GM12878 (cell line): Measurements from ENCODE around the gene C15orf61. TPM values are rescaled to one million over a fixed set of nuclear protein-coding genes. Genes with fewer than 3 reads are reported as not detected.

ENCODE experiments used
- ATAC-seq: fragments of 200-7000 bp; cut with Tn5 transposase; 3 replicates; pipeline ENCODE4 v1.9.1; 2020; ENCODE audit warnings: mild to moderate bottlenecking, moderate library complexity
- BruUV-seq: library from RNA; stranded (reverse); fragments of 400-500 nt; replicated peaks from 2 replicates; lab custom pipeline; 2021; lab: Mats Ljungman, UMichigan
- CTCF ChIA-PET: fragments of 300-600 bp; sonication (Branson Sonifier 250); formaldehyde crosslinking; extraction: SDS; loops from one replicate; lab custom pipeline; 2021; ENCODE audit warnings: inconsistent platforms; lab: Yijun Ruan, JAX
- POLR2A ChIA-PET: fragments of 350-600 bp; formaldehyde crosslinking; extraction: SDS; loops from one replicate; lab custom pipeline; 2021; ENCODE audit warnings: inconsistent platforms; lab: Charles Lee
- RAD21 ChIA-PET: fragments of 300-600 bp; sonication (Branson Sonifier 250); formaldehyde crosslinking; loops from one replicate; lab custom pipeline; 2023; ENCODE audit warnings: antibody characterized with exemption; ENCODE audit not compliant: unreplicated experiment; lab: Charles Lee
- SMC1A ChIA-PET: fragments of 300-600 bp; sonication (Branson Sonifier 250); formaldehyde crosslinking; loops from one replicate; lab custom pipeline; 2023; ENCODE audit not compliant: unreplicated experiment, uncharacterized antibody; lab: Charles Lee
- DNase-seq: peaks from one replicate; pipeline ENCODE4 v3.0.0-alpha.2; 2011; ENCODE audit warnings: low read depth, low spot score
- FAIRE-seq: peaks from 3 replicates; lab custom pipeline; 2011; peaks lifted over from hg19 to GRCh38; lab: Jason Lieb, UNC
- H2AFZ ChIP-seq: 2 replicates; pipeline ENCODE4 v1.6.0; 2011; ENCODE audit warnings: low read depth, low read length, control low read depth; ENCODE audit not compliant: control insufficient read depth
- H3K27ac ChIP-seq: 2 replicates; pipeline ENCODE4 v1.5.1; 2011; ENCODE audit warnings: control low read depth; ENCODE audit not compliant: control insufficient read depth, insufficient read depth
- H3K27me3 ChIP-seq, 2 experiments: replicated peaks in 1 of 2; 2 replicates each; pipeline versions ENCODE4 v1.6.0 to v1.6.1; 2011; ENCODE audit warnings: low read length in 1 of 2; ENCODE audit not compliant: control insufficient read depth in 2 of 2, insufficient read depth in 2 of 2
- H3K36me3 ChIP-seq, 2 experiments: 2 replicates each; pipeline ENCODE4 v1.5.1; 2011; ENCODE audit warnings: low read length in 1 of 2; ENCODE audit not compliant: control insufficient read depth in 2 of 2, insufficient read depth in 2 of 2
- H3K4me1 ChIP-seq: 2 replicates; pipeline ENCODE4 v1.6.1; 2011; ENCODE audit warnings: mild to moderate bottlenecking, low read length, moderate library complexity, mixed read lengths; ENCODE audit not compliant: control insufficient read depth, insufficient read depth
- H3K4me2 ChIP-seq: 2 replicates; pipeline ENCODE4 v1.6.0; 2011; ENCODE audit warnings: control low read depth; ENCODE audit not compliant: control insufficient read depth, insufficient read depth
- H3K4me3 ChIP-seq: fragments of 200-600 bp; sonication (generic); 2 replicates; pipeline ENCODE4 v1.5.1; 2016
- H3K79me2 ChIP-seq: 2 replicates; pipeline ENCODE4 v1.6.0; 2011; ENCODE audit warnings: low read length; ENCODE audit not compliant: control insufficient read depth, insufficient read depth
- H3K9ac ChIP-seq: 2 replicates; pipeline ENCODE4 v1.8.0; 2011; ENCODE audit warnings: low read length, control low read depth, mixed read lengths; ENCODE audit not compliant: control insufficient read depth, insufficient read depth
- H3K9me3 ChIP-seq: replicated peaks from 3 replicates; pipeline ENCODE4 v1.5.1; 2011; ENCODE audit warnings: mild to moderate bottlenecking, low read length; ENCODE audit not compliant: control insufficient read depth, insufficient read depth
- H4K20me1 ChIP-seq: 2 replicates; pipeline ENCODE4 v1.6.0; 2011; ENCODE audit not compliant: control insufficient read depth, insufficient read depth
- CREM ChIP-seq: IDR thresholded peaks from 2 replicates; pipeline ENCODE4 v1.6.1; 2014; ENCODE audit warnings: antibody characterized with exemption, low read depth
- FOXK2 ChIP-seq: fragments of 450-650 bp; IDR thresholded peaks from 2 replicates; pipeline ENCODE4 v1.6.1; 2017; ENCODE audit warnings: mild to moderate bottlenecking, moderate library complexity
- GATAD2B ChIP-seq: fragments of 450-650 bp; conservative IDR thresholded peaks from 2 replicates; pipeline ENCODE4 v1.6.1; 2017; ENCODE audit warnings: low read depth, mild to moderate bottlenecking, moderate library complexity
- MTA2 ChIP-seq: fragments of 450-650 bp; IDR thresholded peaks from 2 replicates; pipeline ENCODE4 v1.6.1; 2016; ENCODE audit warnings: low read depth, mild to moderate bottlenecking, moderate library complexity
- NFYB ChIP-seq: IDR thresholded peaks from 2 replicates; pipeline ENCODE4 v1.6.1; 2011; ENCODE audit warnings: low read depth, mild to moderate bottlenecking, low read length, improper control_type of control experiment, moderate library complexity; ENCODE audit not compliant: insufficient read depth
- NRF1 ChIP-seq: conservative IDR thresholded peaks from 2 replicates; pipeline ENCODE4 v1.6.1; 2011; ENCODE audit warnings: mild to moderate bottlenecking, low read depth, low read length, improper control_type of control experiment
- POLR2AphosphoS5 ChIP-seq: IDR thresholded peaks from 2 replicates; pipeline ENCODE4 v1.6.1; 2011; ENCODE audit warnings: mild to moderate bottlenecking, low read length, inconsistent platforms
- STAT3 ChIP-seq: IDR thresholded peaks from 2 replicates; pipeline ENCODE4 v1.6.1; 2011; ENCODE audit warnings: low read depth, low read length, improper control_type of control experiment
- WRNIP1 ChIP-seq: IDR thresholded peaks from 2 replicates; pipeline ENCODE4 v1.6.1; 2011; ENCODE audit warnings: low read depth, low read length, improper control_type of control experiment, borderline replicate concordance
- YBX1 ChIP-seq: fragments of 450-650 bp; IDR thresholded peaks from 2 replicates; pipeline ENCODE4 v1.6.1; 2016; ENCODE audit warnings: antibody characterized with exemption
- WGBS: methylation state at CpG from one replicate; pipeline ENCODE4 v1.1.6; 2016; ENCODE audit warnings: low lambda C conversion rate; ENCODE audit not compliant: insufficient replicate concordance, insufficient coverage; ENCODE audit errors: missing lambda C conversion rate; 5-methylcytosine and 5-hydroxymethylcytosine counted together
- in situ Hi-C: fragments of 300-500 bp; cut with MboI; formaldehyde crosslinking; loops from 9 replicates; pipeline ENCODE4 v1.14.3; 2018; ENCODE audit warnings: mixed read lengths
- intact Hi-C: fragments of 100-400 bp; cut with micrococcal nuclease; formaldehyde crosslinking; loops from one replicate; pipeline ENCODE4 v1.14.2; 2022; ENCODE audit not compliant: unreplicated experiment
- polyA plus RNA-seq, 11 experiments: library from polyadenylated mRNA; depleted of rRNA in 4 of 11; unstranded in 6 of 11; stranded (reverse) in 5 of 11; fragments of >200 nt; fragmentation: Nextera tagmentation in 4 of 11; fragmentation: Illumina TruSeq in 1 of 11; extraction: Ambion mirVana in 4 of 11; extraction: Trizol in 1 of 11; gene quantifications; 1 replicate in 1 of 11; 2 replicates in 10 of 11; pipeline versions ENCODE4 v1.2.1 to v1.2.3, GENCODE V29; 2011 to 2016; ENCODE audit warnings: inconsistent platforms in 2 of 11, missing spikeins in 2 of 11, low read depth in 1 of 11
- total RNA-seq, 4 experiments: library from RNA; depleted of rRNA in 3 of 4; stranded (reverse); fragments of >200 nt in 3 of 4; fragmentation: Illumina TruSeq in 1 of 4; extraction: Trizol in 1 of 4; gene quantifications; 2 replicates each; pipeline versions ENCODE4 v1.2.1 to v1.2.3, GENCODE V29; 2013 to 2021
- TF ChIP-seq, protein P1 (sequence below): IDR thresholded peaks from 2 replicates; pipeline ENCODE4 v1.6.1; 2012; ENCODE audit warnings: low read depth, low read length, improper control_type of control experiment
- TF ChIP-seq, protein P2 (sequence below): fragments of 450-650 bp; formaldehyde crosslinking; IDR thresholded peaks from 2 replicates; pipeline ENCODE4 v1.5.0; 2022; ENCODE audit warnings: mild to moderate bottlenecking, missing genetic modification characterization
- TF ChIP-seq, protein P3 (sequence below): fragments of 450-650 bp; IDR thresholded peaks from 2 replicates; pipeline ENCODE4 v1.6.1; 2018; ENCODE audit warnings: borderline replicate concordance, mild to moderate bottlenecking; ENCODE audit not compliant: partially characterized antibody
- TF ChIP-seq, protein P4 (sequence below): IDR thresholded peaks from 2 replicates; pipeline ENCODE4 v1.6.1; 2012; ENCODE audit warnings: low read depth, low read length, improper control_type of control experiment

Gene C15orf61
- total and polyA plus RNA-seq, 10 of the 15 experiments (the other 5 are each of a cell fraction or from before 2014, with no cell fraction given): 1.4 to 8.7 (median 4.3) TPM

DNA sequence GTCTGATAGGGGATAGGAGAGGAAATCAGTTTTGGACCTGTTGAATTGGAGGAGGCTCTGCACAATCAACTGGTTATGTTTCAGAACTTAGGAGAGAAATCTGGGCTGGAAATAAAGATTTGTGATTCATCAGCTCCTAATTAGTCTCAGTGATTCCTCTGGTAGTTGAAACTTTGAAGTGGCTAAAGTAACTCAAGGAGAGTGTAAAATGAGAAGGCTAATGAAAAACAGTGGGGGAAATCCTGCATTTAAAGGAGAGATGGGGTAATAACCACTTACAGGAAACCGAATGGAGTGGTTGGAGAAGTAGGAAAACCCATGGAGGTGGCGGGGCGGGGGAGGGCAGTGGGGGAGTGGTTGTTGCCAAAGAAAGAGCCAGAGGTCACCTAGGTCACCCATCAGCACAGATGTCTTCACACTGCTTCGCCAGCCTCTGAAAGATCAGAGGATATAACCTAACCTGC is 54.1 kb downstream of the C15orf61 start:
- 100% methylated on average over 2 of the region's 4 CpGs for WGBS
- ChIA-PET POLR2A (no interaction called here), SMC1A (interaction anchor here (1.1 kb wide), 1 partner anchor 13 kb away, joined by 3 read pairs; no protein-coding TSS in a partner anchor), RAD21 (interaction anchor here (0.5 kb wide), 1 partner anchor 10 kb away, joined by 3 read pairs; no protein-coding TSS in a partner anchor), CTCF (interaction anchor here (0.9 kb wide), 1 partner anchor 12 kb away, joined by 3 read pairs; no protein-coding TSS in a partner anchor)
- H3K79me2 ChIP-seq: no peaks in the 10 kb centered on the region
- intact Hi-C loops: no loop called here
- no peak overlapping the region for H2AFZ ChIP-seq
- no peak overlapping the region for H3K9ac ChIP-seq
- in situ Hi-C loops: no loop called here
- no peak overlapping the region for H3K27ac ChIP-seq
- FAIRE-seq (no peak), ATAC-seq (no peak), DNase-seq (no peak)
- no peaks in the 10 kb centered on the region for H4K20me1 ChIP-seq
- H3K4me2 ChIP-seq: no peak overlapping the region
- H3K36me3 ChIP-seq: no peaks in the 10 kb centered on the region; a peak in 1 of 4 replicates
- 0 out of 2 replicates have a peak, but pooled peaks cover under 1% of the 10 kb centered on the region for H3K4me1 ChIP-seq
- H3K4me3 ChIP-seq: no peak overlapping the region
- no peaks in the 10 kb centered on the region for H3K9me3 ChIP-seq
- no peaks in the 10 kb centered on the region for H3K27me3 ChIP-seq
- BruUV-seq: no TSS peak
- TF ChIP-seq, protein P1, sequence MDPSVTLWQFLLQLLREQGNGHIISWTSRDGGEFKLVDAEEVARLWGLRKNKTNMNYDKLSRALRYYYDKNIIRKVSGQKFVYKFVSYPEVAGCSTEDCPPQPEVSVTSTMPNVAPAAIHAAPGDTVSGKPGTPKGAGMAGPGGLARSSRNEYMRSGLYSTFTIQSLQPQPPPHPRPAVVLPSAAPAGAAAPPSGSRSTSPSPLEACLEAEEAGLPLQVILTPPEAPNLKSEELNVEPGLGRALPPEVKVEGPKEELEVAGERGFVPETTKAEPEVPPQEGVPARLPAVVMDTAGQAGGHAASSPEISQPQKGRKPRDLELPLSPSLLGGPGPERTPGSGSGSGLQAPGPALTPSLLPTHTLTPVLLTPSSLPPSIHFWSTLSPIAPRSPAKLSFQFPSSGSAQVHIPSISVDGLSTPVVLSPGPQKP: no peak
- no peak for TF ChIP-seq NFYB
- no peak for TF ChIP-seq POLR2AphosphoS5
- TF ChIP-seq FOXK2: no peak
- TF ChIP-seq CREM: no peak
- TF ChIP-seq, protein P2, sequence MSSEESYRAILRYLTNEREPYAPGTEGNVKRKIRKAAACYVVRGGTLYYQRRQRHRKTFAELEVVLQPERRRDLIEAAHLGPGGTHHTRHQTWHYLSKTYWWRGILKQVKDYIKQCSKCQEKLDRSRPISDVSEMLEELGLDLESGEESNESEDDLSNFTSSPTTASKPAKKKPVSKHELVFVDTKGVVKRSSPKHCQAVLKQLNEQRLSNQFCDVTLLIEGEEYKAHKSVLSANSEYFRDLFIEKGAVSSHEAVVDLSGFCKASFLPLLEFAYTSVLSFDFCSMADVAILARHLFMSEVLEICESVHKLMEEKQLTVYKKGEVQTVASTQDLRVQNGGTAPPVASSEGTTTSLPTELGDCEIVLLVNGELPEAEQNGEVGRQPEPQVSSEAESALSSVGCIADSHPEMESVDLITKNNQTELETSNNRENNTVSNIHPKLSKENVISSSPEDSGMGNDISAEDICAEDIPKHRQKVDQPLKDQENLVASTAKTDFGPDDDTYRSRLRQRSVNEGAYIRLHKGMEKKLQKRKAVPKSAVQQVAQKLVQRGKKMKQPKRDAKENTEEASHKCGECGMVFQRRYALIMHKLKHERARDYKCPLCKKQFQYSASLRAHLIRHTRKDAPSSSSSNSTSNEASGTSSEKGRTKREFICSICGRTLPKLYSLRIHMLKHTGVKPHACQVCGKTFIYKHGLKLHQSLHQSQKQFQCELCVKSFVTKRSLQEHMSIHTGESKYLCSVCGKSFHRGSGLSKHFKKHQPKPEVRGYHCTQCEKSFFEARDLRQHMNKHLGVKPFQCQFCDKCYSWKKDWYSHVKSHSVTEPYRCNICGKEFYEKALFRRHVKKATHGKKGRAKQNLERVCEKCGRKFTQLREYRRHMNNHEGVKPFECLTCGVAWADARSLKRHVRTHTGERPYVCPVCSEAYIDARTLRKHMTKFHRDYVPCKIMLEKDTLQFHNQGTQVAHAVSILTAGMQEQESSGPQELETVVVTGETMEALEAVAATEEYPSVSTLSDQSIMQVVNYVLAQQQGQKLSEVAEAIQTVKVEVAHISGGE (CRISPR knock-in tag): no peak
- TF ChIP-seq, protein P3, sequence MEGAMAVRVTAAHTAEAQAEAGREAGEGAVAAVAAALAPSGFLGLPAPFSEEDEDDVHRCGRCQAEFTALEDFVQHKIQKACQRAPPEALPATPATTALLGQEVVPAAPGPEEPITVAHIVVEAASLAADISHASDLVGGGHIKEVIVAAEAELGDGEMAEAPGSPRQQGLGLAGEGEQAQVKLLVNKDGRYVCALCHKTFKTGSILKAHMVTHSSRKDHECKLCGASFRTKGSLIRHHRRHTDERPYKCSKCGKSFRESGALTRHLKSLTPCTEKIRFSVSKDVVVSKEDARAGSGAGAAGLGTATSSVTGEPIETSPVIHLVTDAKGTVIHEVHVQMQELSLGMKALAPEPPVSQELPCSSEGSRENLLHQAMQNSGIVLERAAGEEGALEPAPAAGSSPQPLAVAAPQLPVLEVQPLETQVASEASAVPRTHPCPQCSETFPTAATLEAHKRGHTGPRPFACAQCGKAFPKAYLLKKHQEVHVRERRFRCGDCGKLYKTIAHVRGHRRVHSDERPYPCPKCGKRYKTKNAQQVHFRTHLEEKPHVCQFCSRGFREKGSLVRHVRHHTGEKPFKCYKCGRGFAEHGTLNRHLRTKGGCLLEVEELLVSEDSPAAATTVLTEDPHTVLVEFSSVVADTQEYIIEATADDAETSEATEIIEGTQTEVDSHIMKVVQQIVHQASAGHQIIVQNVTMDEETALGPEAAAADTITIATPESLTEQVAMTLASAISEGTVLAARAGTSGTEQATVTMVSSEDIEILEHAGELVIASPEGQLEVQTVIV: no peak
- no peak for TF ChIP-seq NRF1
- TF ChIP-seq, protein P4, sequence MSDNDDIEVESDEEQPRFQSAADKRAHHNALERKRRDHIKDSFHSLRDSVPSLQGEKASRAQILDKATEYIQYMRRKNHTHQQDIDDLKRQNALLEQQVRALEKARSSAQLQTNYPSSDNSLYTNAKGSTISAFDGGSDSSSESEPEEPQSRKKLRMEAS: no peak
- no peak for TF ChIP-seq WRNIP1
- TF ChIP-seq STAT3: no peak
- TF ChIP-seq GATAD2B: no peak
- no peak for TF ChIP-seq YBX1
- no peak for TF ChIP-seq MTA2
